ENCODE results near the gene GFER.
A peak's percentile ranks its signal among the peaks of the same experiment; 100 is the strongest.

GFER gene

DNA sequence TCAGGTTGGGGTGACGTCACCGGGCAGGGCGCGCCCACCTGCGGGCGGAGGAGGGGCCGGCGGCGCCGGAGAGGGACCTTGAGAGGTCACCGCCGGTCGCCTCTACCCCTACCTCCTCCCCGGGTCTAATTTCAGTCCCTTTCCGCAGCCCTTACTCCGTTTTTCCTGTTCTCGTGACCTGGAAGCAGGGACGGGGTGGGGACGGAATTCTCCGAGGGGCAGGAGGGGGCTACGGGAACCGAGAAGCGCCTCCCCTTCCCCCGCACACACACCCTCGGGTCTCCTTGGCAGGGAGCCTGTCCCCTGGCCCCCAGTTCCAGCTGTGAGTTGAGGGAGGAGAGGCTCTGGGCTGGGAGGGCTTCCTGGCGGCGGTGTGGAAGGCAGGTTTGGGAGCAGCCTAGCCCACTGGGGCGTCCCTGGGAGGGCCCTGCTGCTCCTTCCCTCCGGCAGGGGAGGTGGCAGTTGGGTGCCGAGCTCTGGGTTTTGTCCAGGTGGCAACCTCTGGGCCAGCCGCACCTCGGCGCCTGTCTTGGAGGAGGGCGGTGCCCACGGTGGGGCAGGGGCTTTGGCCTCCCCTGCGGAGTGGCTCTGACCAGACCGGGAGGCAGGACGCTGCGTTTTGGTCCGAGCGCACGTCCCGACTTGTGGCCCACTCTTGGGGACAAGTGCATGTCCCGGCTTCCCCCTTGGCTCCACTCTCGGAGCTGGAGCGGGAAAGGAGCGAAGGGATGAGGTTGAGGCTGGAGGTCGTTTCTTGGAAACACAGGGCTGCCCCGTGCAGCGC, 6.5 kb downstream of the GFER start:
- POLR2A ChIA-PET, result interaction anchor here (0.8 to 1.7 kb wide), 3 partner anchors 19 to 162 kb away, joined by 3 to 8 read pairs (median 6); partner anchors contain the start of genes RPS2 and TBL3
- TF ChIP-seq, protein P1, sequence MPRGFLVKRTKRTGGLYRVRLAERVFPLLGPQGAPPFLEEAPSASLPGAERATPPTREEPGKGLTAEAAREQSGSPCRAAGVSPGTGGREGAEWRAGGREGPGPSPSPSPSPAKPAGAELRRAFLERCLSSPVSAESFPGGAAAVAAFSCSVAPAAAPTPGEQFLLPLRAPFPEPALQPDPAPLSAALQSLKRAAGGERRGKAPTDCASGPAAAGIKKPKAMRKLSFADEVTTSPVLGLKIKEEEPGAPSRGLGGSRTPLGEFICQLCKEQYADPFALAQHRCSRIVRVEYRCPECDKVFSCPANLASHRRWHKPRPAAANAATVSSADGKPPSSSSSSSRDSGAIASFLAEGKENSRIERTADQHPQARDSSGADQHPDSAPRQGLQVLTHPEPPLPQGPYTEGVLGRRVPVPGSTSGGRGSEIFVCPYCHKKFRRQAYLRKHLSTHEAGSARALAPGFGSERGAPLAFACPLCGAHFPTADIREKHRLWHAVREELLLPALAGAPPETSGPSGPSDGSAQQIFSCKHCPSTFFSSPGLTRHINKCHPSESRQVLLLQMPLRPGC (tag by site-specific recombination; IDR thresholded peaks at IDR 0.05), result 0 out of 2 replicates have a peak, but pooled peaks have one; percentile 40
- TF ChIP-seq ZNF830 (tag by site-specific recombination; IDR thresholded peaks at IDR 0.05; ENCODE audit: low read depth), result no peak
- TF ChIP-seq ZBTB1 (tag by site-specific recombination; IDR thresholded peaks at IDR 0.05), result no peak
- TF ChIP-seq ZNF626 (tag by site-specific recombination; IDR thresholded peaks at IDR 0.05), result no peak
- peak; percentile 81 for TF ChIP-seq ZNF600 (tag by site-specific recombination; IDR thresholded peaks at IDR 0.05)
- peak; percentile 25; the same call in 1 of the 2 replicates for TF ChIP-seq ZNF580 (tag by site-specific recombination; IDR thresholded peaks at IDR 0.05)
- TF ChIP-seq MZF1 (tag by site-specific recombination; IDR thresholded peaks at IDR 0.05; ENCODE audit: borderline replicate concordance), result no peak
- TF ChIP-seq ZNF629 (tag by site-specific recombination; IDR thresholded peaks at IDR 0.05), result peak; percentile 75
- TF ChIP-seq SALL2 (tag by site-specific recombination; IDR thresholded peaks at IDR 0.05; ENCODE audit: borderline replicate concordance), result no peak
- no peak for TF ChIP-seq ZNF354C (tag by site-specific recombination; IDR thresholded peaks at IDR 0.05; ENCODE audit: borderline replicate concordance, low read depth)
- TF ChIP-seq, protein P2, sequence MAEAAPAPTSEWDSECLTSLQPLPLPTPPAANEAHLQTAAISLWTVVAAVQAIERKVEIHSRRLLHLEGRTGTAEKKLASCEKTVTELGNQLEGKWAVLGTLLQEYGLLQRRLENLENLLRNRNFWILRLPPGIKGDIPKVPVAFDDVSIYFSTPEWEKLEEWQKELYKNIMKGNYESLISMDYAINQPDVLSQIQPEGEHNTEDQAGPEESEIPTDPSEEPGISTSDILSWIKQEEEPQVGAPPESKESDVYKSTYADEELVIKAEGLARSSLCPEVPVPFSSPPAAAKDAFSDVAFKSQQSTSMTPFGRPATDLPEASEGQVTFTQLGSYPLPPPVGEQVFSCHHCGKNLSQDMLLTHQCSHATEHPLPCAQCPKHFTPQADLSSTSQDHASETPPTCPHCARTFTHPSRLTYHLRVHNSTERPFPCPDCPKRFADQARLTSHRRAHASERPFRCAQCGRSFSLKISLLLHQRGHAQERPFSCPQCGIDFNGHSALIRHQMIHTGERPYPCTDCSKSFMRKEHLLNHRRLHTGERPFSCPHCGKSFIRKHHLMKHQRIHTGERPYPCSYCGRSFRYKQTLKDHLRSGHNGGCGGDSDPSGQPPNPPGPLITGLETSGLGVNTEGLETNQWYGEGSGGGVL (tag by site-specific recombination; IDR thresholded peaks at IDR 0.05), result peak; percentile 95
- no peak for TF ChIP-seq ZNF777 (tag by site-specific recombination; IDR thresholded peaks at IDR 0.05; ENCODE audit: borderline replicate concordance)
- TF ChIP-seq, protein P3, sequence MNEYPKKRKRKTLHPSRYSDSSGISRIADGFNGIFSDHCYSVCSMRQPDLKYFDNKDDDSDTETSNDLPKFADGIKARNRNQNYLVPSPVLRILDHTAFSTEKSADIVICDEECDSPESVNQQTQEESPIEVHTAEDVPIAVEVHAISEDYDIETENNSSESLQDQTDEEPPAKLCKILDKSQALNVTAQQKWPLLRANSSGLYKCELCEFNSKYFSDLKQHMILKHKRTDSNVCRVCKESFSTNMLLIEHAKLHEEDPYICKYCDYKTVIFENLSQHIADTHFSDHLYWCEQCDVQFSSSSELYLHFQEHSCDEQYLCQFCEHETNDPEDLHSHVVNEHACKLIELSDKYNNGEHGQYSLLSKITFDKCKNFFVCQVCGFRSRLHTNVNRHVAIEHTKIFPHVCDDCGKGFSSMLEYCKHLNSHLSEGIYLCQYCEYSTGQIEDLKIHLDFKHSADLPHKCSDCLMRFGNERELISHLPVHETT (tag by site-specific recombination; IDR thresholded peaks at IDR 0.05), result no peak
- no peak for TF ChIP-seq ZBTB11 (tag by site-specific recombination; conservative IDR thresholded peaks at IDR 0.05; ENCODE audit: low read depth)
- TF ChIP-seq IKZF3 (tag by site-specific recombination; IDR thresholded peaks at IDR 0.05), result no peak
- no peak for TF ChIP-seq ZNF18 (tag by site-specific recombination; IDR thresholded peaks at IDR 0.05)
- TF ChIP-seq SCRT2 (tag by site-specific recombination; IDR thresholded peaks at IDR 0.05), result no peak
- peak; percentile 78 for TF ChIP-seq ZIC2 (tag by site-specific recombination; IDR thresholded peaks at IDR 0.05)
- TF ChIP-seq ZNF610 (tag by site-specific recombination; IDR thresholded peaks at IDR 0.05; ENCODE audit: borderline replicate concordance), result no peak
- TF ChIP-seq, protein P4, sequence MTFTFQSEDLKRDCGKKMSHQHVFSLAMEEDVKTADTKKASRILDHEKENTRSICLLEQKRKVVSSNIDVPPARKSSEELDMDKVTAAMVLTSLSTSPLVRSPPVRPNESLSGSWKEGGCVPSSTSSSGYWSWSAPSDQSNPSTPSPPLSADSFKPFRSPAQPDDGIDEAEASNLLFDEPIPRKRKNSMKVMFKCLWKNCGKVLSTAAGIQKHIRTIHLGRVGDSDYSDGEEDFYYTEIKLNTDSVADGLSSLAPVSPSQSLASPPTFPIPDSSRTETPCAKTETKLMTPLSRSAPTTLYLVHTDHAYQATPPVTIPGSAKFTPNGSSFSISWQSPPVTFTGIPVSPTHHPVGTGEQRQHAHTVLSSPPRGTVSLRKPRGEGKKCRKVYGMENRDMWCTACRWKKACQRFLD (tag by site-specific recombination; IDR thresholded peaks at IDR 0.05), result no peak
- no peak for TF ChIP-seq ZNF157 (tag by site-specific recombination; IDR thresholded peaks at IDR 0.05)
- no peak for TF ChIP-seq ZNF211 (tag by site-specific recombination; IDR thresholded peaks at IDR 0.05; ENCODE audit: low read depth)
- TF ChIP-seq ZBTB17 (tag by site-specific recombination; IDR thresholded peaks at IDR 0.05), result no peak
- no peak for TF ChIP-seq ZNF202 (tag by site-specific recombination; IDR thresholded peaks at IDR 0.05; ENCODE audit: borderline replicate concordance)
- TF ChIP-seq ZNF10 (tag by site-specific recombination; IDR thresholded peaks at IDR 0.05), result no peak

More for the DNA sequence above, 6.5 kb downstream of the GFER start:
- Histone ChIP-seq H3K4me3 (ENCODE audit: low read depth, low read length) (peak overlapping the region; percentile 45), H3K27ac (ENCODE audit: extremely low read depth, low read depth, low read length) (no peak overlapping the region; the same call in 1 of the 2 replicates), H3K36me3 (ENCODE audit: control insufficient read depth in 2 of 2, insufficient read depth in 1 of 2, low read length in 2 of 2) (peaks cover 0 to 18% of the 10 kb centered on the region in 2 experiments; a peak in 1 of 3 replicates), H3K4me1 (ENCODE audit: control insufficient read depth, insufficient read depth, low read length) (peaks cover 3% of the 10 kb centered on the region), H3K9me3 (ENCODE audit: control insufficient read depth, insufficient read depth, low read depth, low read length) (no peaks in the 10 kb centered on the region)
- CTCF ChIA-PET, result interaction anchor here (0.6 to 1.6 kb wide), 2 partner anchors 13 to 130 kb away, joined by 3 to 8 read pairs; no protein-coding TSS in a partner anchor
